GM12892 (cell line): ENCODE data around the gene HP1BP3.

ENCODE experiments used
- POLR2A ChIP-seq: IDR thresholded peaks from 2 replicates; pipeline ENCODE4 v1.6.1; 2011; ENCODE audit warnings: low read depth, low read length, control low read depth
- POLR2AphosphoS5 ChIP-seq: IDR thresholded peaks from 2 replicates; pipeline ENCODE4 v1.6.1; 2011; ENCODE audit warnings: low read depth, low read length, control low read depth
- TAF1 ChIP-seq: IDR thresholded peaks from 2 replicates; pipeline ENCODE4 v1.6.1; 2011; ENCODE audit warnings: low read depth, mild to moderate bottlenecking, control low read depth, low read length, borderline replicate concordance

DNA sequence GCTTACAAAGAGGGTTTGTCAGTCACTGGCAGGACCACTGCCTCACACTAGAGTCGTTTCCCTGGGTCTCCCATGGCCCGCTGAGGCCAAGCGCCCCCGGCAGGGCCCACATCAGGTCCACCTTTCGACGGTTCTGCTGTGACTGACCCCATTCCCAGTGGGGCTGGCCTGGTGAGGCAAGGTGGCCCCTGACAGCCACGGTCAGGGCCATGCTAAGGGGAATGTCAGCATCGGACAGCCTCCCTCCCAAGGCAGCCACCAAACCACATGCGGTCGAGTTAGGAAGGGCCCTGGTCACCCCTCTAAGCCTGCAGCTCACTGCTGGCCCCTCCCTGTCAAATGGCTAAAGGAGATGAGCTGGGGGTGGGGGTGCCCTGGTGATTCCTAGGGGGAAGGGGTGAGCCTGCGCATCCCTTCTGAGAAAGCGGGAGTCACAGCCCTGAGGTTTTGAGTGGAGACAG lies 66.4 kb downstream of the HP1BP3 start:
- TF ChIP-seq TAF1 (no peak), POLR2AphosphoS5 (no peak), POLR2A (no peak)
